GM18498 (cell line): ENCODE data around the gene HSPA4.

Experiments
- ATAC-seq: cut with Tn5 transposase; IDR thresholded peaks from one replicate; pipeline ENCODE4 v1.9.1; 2021; ENCODE audit warnings: mild to moderate bottlenecking, moderate library complexity; ENCODE audit not compliant: unreplicated experiment

The HSPA4 gene

GRCh38 chr5:133154274-133155075 lies 102.7 kb downstream of the HSPA4 start:
- ATAC-seq, result no peak

- no peak for ATAC-seq
Observed at GRCh38 chr5:133155326-133155969, 103.6 kb downstream of the HSPA4 start.
